ENCODE results near the gene SLC7A11.

The SLC7A11 gene

DNA sequence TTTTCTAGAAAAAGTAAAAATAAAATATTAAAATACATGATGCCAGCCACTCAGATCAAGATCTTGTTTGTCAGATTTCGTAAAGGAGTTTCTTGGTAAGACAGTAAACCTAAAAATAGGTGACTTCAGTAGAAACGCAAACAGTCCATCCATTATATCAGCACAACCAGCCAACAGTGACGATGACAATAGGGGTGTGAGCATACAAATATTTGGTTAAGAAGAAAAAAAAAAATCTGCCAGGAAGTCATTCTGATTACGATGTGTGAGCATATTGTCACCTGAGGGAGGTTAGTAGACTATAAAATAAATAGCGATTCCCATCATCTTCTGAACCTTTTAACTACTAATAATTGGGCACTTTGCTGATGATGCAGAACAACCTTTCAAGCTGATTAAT, 37.6 kb downstream of the SLC7A11 start:
- no peak for DNase-seq

DNA sequence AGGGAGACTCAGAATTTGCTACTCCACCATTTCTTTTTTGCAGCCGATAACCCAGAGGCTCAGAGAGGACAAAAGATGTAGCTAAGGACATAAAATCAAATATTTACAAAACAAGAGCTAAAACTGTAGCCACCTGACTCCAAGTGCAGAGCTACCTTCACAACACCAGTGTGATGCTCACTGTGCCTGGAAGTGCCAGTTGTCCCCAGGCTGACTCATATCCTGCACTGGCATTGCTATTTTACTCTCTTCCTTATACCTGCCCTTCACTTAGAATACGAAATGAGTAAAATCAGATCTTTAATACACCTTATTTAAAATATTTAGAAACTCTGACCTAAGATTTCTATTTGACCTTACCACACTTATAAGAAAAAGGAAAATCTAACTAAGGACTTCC, 39.5 kb downstream of the SLC7A11 start:
- DNase-seq: no peak

DNA sequence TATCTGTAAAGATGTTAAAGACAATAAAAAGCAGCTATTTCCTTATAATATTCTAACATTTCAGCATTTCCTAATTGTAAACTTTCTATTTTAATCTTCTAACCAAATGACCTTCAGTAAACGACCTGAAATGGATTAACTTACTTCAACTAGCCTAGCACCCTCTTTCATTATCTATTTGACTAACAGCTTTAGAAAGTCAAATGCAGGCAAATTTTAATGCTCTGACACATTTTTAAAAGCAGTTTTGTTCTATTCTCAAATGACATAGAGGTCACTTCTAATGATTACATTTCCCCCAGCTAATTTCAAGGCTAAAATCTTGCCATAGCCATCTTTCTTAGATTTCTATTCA, 41.9 kb downstream of the SLC7A11 start:
- DNase-seq: no peak

DNA sequence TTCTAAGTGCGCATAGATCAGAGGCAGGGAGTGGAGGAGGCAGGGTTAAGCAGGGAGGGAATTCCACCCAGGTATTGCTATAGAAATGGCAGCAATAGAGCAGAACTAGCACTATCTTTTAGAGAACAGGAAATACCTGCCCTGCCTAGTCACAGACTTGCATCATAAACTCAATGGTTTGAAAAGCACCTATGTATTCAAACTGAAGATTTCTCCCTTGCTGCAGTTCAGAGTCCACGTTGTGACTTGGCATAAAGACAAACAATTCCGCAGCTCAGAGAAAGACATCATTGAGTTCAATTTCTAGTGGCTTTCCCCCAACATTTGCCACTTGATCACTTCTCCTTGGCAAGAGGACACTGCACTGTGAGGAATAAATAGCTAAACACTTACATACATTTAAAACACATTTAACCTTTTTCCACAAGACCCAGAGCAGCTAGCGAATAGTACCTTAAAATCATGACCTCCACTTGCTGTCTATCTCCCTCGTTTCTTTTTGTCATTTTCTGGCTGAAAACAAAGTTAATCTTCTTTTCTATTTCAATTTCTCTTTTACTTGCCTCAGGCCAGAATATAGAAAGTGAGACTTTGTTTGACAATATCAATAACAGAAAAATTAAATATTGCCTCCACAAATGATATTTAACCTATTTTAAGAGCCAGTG, 42.4 kb downstream of the SLC7A11 start:
- no peak for DNase-seq

DNA sequence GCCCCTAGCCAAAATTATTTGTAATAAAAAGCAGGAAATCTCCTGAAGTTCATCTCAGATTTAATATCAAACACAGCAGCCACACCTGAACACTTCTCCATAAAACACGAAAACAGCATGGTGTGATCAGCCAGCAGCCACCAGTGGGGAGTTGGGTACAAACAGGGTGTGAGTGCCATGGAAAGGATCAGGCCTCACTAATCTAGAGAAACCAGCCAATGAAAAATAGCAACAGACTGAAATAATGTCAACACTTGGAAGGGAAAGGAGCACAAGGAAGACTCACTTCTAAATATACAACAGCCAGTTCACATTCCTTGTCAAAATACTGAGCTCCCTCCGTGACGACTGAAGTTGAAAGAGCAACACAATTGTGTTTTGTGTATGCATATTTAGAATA, 46.0 kb downstream of the SLC7A11 start:
- DNase-seq: no peak

DNA sequence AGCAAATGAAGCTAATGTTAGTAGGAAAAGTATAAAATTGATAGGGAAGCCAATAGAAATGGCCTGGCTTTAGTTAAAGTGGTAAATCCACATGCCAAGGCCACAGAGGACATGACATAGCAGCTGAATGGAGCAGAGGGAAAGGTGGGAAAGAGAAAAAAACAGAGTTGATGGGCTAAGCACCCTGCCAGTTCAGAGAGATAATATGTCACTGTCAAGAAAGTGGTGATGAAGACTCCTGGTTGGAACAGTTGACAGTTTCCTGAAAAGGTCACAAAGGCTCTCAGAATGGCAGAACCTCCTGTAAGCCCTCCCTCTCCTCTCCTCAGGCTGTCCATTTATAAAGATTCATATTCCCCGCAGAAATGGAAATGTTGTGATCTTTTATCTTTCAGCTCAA, 48.2 kb downstream of the SLC7A11 start:
- no peak for DNase-seq

DNA sequence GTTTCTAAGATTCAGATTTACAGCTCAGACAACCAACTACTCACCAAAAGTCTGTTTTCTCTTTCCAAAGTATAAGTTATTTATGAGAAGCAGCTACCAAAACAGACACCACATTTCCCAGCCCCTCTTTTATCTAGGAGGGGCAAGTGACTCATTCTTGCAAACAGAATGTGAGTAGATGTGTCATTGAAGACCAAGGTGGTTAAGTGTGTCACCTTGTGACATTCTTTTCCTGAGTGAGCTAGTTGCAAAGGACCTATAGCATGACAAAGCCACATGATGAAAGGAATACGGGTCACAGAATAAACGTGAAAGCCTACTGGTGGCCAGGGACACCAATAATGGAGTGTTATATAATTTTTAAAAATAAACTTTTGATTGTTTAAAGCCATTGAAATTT, 50.0 kb downstream of the SLC7A11 start:
- no peak for DNase-seq

DNA sequence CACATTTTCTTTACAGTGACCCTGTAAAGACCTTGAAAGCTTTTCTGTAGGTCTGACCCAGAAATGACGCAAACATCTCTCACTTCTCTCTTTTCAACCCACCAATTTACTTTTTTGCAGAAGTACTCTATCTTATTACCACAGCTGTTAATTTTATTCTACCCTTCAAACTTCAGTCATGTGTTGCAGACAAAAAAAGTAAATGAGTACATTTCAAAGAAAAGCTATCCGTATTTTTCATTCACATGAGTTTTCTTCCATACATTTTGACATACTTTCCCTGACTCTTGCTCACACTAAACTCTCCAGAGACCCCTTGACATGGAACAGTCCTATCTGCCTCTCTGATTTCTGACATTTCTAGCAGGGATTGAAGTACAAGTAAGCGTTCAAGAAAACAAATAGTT, 51.7 kb downstream of the SLC7A11 start:
- no peak for DNase-seq

DNA sequence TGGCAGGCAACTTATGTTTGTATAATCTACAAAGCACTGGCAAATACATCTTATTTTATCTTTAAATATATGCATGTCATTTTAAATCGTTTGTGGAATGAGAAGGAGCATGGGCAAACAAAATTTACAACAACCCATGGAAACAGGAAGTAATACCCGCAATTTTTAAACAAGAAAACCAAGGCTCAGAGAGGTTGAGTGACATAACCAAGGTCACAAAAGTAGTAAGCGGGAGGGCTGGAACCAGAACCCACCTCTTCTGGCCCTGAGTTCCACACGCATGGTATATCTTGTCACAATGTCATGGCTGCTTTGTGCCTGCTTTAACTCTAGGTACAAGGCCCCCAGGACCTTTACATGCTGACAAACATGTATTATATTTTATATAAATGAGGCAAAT, 52.9 kb downstream of the SLC7A11 start:
- no peak for DNase-seq

DNA sequence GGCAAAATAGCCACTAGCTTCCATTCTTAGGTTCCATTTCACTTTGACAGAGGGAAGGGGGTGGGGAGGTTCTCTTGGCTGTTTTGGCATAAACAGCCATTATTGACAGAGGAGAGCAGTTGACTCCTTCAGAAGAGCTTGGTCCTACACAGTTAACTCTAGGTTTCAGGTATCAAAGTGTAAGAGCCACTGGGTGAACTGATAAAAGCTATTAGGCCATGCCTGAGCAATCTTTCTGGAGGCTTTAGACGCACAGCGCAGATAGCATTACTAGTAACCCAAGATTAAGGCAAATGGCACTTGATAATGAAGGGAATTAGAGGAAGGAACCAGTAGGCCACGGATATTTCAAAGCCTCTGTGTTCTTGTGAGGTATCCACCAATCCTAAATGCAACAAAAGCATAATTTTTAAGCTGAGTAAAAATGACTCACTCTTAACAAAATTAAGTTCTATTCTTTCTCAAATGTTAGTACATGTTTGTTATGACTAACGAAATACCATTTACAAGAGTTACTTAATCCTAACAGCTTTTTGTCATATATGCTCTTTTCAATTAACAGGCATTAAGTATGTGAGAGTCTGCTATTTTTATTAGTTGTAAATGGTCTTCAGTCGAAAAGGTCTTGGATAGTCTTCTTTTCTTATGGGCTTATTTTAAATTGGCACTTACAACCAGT, 53.6 kb downstream of the SLC7A11 start:
- no peak for DNase-seq

DNA sequence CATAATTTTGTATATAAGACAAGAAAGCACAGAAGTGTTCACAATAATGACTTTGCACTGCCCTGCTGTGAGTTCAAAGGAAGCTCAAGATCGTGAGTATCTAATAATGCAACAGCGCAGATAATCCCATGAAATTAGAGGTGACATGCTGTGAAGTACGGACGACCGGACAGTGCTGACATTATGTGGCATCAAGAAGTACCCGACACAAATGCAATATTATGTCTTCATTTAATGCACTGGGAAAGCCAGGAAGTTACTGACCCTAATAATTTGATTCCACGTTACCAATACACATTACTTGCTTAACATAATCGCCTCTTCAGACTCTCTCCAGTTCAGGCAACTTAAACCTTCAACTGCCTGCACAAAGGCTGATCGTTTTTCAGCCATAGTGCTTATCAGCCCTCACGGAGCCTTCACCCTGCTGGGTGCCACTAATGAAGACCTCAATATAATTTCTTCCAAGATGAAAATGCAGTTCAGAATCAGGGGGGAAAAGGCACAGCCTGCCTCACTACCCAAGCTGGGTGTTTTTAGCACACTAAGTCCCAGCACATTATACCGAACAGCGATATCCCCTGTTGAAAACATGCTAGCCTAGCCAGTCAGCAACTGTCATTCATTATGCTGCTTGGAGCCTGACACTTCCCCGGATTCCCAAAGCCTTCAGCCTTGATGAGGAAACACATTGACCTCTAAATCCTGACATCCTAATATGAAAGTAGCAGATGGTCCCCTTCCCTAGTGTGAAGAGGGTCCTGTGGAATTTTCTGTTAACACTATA, 56.1 kb downstream of the SLC7A11 start:
- no peak for DNase-seq

DNA sequence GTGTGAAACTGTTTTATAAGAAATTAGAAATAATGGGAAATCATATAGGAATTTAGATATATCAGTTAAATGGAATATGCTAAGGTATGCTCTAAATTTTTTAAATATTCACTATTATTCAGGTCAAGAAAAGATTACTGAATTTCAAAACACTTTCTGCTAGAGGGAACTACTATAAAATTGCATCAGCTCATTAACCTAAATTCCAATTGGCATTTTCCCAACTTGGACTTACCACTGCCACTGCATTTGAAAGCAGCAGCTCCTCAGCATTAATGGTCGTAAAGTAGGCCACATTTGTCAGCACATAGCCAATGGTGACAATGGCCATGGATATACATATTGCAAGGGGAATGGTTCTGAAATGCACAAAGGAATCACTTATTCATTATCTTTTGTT, 57.3 kb downstream of the SLC7A11 start:
- DNase-seq: no peak

DNA sequence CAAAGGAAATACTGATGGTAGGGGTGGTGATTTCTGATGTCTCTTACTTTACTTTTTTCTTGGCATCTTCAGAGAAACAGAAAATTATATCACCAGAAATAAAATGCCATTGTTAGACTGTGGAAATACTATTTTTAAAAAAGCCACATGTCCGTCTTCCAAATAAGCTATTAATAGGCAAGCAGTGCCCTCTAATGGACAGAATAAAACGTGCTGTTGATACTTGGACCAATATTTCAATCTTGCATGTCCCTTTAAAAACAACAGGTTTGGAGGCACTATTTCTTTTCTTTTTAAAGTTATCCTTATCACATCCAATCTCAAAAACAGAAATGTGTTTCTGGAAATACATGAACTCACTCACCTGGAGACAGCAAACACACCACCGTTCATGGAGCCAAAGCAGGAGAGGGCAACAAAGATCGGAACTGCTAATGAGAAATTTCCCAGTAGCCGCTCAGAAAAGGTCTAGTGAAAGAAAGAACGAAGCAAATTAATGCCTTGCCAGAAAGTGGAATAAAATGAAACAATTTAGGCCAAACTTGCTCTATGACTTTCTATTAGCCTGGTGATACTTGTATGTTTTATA, 59.2 kb downstream of the SLC7A11 start:
- no peak for DNase-seq

DNA sequence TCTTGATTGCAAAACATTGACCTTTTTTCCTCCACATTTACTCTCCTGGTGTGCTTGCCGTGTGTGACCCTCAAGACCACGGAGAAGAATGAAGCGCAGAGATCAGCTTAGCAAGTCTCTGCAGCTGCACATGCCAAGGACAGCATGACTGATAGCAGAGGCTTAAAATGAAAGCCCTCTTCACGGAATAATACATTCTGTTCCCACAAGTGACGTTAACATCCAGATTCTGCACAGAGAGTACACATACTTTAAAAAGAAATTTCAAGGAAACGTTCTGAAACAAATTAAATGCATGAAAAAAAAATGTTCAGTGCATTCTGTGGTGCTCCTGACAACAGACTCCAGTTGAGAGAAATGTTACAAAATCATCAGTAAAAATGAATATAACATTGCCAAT, 60.9 kb downstream of the SLC7A11 start:
- peak; percentile 42 for DNase-seq

DNA sequence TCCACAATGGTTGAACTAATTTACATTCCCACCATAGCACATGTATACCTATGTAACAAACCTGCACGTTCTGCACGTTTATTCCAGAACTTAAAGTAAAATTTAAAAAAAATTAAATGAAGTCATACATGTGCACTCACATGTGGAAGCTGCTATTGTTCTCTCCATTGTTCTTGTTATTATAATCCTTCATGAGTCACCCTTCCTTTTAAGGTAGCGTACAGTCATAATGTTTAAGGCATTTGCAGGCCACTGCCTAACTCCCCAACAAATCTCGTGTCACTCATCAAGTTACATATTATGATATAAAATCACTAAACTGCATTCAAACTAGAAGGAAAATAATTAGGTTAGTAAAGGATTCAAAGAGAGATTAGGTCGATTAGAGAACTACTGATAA, 63.6 kb downstream of the SLC7A11 start:
- no peak for DNase-seq

DNA sequence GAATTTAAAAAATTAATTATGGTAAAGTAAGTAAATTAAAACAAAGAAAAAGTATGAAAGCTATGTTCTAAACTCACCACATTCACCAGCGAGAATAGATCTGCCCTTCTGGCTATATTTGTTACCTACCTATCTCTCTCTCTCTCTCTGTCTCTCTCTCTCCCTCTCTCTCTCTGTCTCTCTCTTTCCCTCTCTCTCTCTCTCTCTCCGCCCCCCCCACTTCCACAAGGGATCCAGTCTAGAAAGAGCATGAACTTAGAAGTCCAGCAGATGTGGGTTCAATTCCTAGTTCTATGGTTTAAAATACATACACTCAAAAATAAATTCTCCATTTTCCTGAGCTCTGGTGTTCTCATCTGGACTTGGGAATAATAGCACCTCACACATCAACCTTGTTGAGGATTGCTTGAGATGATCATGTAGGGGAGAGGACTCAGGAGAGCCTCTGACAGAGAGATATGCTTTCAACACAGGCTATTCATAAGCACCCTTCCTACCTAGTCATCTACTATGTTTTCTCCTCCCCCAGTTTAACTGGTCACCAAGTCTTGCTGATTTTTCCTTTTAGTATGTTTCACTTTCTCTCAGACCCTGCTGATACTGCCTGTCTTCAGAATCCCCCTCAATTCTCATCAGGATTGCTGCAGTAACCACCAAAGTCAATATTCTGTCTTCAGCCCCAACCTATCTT, 64.7 kb downstream of the SLC7A11 start:
- no peak for DNase-seq

DNA sequence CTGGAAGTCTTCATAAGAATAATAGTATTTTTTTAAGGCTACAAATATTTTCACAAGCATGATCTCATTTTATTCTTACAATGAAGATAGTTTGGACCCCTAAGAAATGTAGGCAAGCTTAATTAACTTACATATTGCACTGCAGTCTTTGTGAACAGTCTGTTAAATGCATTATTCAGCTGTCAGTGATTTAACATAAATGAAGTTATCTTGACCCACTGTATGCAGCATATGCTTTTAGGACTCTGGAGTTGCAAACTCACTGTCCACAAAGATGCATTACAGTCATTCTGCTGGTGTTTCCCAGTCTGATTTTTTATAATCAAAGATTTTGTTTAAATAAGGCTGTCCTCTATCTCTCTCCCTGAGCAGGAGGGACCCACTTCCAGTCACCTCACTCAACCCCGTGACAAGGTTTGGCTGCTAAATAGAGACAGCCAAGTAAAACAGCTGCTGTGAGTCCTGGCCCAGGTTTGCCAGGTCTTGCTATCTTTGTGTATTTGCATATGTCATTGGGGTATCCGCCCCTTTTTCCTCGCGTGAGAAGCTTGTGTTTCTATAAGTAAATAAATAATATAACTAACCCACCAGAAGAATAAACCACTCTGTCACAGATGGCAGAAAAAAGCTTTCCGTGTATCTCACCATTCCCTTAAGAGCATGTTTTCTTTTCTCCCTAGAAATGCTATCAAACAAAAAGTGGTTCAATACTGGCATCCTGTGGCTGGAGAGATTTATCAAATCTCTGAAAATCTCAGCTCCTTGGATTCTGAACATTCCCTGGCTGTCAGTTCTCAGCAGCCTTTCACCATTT, 67.0 kb downstream of the SLC7A11 start:
- DNase-seq: peak; percentile 37

DNA sequence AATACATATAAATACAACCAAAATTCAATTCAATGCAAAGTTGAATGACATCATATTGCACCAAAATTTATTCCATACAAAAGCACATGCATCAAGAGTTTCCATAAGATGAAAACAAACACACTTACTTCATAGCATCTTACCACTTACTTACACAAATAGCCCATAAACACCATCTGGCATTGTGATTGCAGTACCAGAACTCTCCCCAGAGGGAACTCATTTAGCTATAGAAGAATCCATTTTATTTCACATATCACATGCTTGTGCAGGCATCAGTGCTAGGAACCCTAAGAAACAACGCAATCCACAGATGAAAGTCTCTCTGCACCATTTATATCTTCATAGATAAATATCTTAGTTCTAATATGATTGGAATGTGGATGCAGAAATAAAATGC, 77.9 kb downstream of the SLC7A11 start:
- no peak for DNase-seq

DNA sequence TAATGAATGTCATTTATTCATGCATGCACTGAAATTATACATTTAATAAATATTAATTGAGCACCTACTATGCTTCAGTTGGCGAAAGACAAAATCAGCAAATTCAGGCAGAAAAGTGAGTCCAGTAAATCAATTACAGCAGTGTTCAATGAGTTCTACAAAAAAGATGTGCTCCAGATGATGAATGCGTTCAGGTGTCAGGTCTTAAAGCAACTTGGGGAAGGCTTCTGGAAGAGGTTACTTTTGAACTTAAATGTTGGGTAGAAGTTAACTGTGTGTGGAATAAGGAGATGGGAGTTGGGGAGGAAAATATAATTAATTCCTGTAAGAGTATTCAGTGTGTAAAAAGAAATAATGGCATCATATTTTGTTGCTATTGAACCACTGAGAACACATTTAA, 79.0 kb downstream of the SLC7A11 start:
- no peak for DNase-seq

DNA sequence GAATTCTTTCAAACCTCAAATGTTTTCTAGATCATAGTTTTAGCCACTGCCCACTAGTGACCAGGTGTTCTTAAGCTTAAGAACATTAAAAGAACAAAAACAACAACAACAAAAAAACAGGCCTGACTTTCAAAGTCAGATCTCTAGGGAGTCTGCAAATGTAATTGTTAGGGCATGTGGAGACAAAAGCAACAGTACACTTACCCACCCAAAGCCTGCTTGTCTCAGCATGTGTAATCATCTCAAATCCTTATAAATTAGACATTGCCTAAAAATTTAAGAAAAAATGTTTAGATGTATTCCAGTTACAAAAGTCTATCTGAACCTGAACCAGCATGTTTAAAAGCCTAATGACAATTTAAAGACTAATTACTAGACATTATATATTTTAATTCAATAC, 79.9 kb downstream of the SLC7A11 start:
- DNase-seq: no peak

DNA sequence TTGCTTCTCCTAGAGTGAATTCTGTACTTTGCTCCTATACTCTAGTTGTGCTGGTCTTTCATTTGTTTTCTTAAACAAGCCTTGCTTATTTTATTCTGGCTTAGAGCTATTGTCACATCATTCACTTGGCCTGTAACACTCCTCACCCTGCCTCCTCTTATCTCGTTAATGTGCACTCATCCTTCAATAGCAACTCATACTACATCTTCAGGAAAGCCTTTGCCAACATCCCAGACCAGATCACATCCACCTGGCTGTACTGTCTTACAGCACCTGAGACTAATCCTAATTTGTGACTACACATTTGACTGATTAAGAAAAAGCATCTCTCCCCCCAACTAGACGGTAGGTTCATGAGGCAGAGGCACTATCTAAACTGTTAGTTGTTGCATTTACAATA, 80.8 kb downstream of the SLC7A11 start:
- no peak for DNase-seq

DNA sequence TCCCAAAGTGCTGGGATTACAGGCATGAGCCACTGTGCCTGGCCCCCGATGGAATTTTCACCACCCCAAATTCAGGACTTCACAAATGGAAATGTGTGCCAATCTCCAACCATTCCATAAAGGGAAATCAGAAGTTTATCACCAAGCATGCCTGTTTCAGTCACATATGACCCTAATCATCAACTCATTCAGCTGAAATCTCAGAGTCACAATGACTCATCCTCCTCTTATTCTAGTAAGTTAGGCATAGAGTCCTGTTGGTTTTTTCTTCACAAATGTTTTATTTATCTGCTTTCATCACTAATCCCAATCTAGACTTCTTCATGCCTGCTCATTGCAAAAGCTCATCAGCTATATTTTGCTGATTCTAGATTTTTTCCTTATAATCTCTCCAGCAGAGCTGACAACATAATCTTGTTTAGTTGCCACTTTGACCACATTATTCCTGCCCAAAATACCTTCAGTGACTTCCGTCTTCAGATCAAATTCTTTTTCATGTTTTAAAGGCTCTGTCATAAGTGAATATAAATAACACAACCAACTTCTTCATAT, 83.3 kb downstream of the SLC7A11 start:
- DNase-seq: no peak
